ENCODE measurements around the gene LRP6.
"Not testable (repeated sequence)": the region's sequence is repeated elsewhere in the genome, so short reads cannot be mapped to it uniquely, and the experiment has no call there.

The LRP6 gene

DNA sequence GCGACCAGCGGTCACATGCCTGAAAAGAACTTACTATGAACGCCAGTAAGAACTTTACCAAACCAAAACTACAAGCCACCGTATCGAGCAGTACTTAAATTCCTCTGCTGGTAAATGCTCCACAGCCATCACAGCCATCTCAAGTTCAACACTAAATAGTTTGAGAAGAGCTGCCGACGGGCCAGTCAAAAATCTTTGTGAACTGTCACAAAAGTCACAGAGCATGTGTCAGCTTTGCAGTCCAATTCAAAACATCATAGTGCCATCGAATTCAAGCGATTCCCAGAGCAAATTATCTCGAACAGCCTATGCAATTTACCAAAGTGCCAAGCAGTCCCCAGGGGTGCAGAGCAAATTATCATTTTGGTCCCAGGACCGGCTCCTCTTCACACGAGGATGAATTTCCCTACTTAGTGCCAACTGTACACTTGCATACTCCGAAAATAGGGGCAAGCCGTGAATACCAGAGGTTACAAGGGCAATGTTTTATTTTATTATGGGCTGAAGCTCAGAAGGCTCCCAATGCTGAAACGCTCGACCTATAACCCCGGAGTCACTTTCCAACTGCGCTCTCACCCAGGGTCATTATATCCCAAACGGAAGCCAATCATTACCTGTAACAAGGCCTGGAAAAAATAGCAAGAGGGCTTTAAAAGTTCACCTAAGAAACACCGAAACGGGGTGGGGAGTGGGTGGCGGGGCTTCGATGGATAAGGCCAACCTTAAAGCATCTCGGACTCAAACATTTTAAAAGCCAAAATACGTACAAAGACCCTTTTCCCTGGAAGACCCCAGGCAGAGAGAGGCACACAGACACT, 1.1 kb downstream of the LRP6 start:
- peak; percentile 35 for DNase-seq

DNA sequence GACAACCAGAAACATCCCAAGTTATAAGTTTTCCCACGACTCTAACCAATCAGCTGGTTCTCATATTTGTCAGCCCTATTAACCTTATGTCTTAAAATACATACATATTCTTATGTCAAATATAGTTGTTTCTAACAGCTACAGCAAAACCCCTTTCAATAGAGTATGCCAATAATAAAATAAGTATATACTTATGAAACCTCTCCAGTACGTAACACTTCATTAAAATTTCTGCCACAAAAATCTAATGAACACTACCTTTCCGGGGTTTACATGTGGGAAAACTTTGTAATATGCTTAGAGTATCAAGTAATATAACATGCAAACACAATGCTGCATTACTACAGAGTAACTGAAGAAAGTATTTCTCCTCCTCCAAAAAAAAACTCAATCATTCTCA, 1.8 kb downstream of the LRP6 start:
- DNase-seq = no peak

DNA sequence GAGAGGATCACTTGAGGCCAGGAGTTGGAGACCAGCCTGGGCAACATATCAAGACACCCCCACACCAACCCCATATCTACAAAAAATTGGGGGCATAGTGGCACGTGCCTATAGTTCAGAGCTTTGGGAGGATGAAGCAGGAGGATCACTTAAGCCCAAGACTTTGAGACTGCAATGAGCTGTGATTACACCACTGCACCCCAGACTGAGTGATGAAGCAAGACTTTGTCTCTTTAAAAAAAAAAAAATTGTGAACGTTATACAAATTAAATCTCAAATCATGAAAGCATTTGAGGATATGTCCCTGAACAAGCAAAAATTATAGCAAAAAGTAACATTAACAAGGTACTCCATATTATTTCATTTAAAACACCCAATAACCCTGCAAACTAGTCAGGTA, 2.9 kb downstream of the LRP6 start:
- no peak for DNase-seq

DNA sequence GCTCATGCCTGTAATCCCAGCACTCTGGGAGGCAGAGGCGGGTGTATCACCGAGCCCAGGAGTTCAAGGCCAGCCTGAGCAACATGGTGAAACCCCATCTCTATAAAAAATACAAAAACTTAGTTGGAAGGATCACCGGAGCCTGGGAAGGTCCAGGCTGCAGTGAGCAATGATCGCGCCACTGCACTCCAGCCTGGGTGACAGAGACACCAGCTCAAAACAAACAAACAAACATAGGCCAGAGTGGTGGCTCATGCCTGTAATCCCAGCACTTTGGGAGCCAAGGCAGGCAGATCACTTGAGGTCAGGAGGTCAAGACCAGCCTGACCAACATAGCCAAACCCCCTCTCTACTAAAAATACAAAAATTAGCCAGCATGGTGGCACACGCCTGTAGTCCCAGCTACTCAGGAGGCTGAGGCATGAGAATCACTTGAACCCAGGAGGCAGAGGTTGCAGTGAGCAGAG, 10.5 kb downstream of the LRP6 start:
- DNase-seq = not testable (repeated sequence)

DNA sequence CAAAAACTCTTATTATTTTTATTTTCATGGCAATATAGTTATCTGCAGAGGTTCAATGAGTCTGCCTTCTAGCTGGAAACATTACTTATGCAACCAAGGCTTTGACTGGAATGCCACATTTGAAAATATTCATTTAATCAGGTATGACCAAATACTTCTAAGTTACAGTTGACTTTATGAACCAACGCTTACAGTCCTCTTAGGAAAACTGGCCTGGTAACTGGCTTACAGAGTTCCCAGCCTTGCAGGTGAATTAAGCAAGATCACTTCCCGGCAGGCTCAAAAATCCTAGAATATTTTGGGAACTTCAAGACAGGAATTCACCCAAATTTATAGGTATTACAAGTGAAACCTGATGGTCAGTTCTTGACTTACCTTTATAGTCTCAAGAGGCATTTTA, 12.3 kb downstream of the LRP6 start:
- no peak for DNase-seq

DNA sequence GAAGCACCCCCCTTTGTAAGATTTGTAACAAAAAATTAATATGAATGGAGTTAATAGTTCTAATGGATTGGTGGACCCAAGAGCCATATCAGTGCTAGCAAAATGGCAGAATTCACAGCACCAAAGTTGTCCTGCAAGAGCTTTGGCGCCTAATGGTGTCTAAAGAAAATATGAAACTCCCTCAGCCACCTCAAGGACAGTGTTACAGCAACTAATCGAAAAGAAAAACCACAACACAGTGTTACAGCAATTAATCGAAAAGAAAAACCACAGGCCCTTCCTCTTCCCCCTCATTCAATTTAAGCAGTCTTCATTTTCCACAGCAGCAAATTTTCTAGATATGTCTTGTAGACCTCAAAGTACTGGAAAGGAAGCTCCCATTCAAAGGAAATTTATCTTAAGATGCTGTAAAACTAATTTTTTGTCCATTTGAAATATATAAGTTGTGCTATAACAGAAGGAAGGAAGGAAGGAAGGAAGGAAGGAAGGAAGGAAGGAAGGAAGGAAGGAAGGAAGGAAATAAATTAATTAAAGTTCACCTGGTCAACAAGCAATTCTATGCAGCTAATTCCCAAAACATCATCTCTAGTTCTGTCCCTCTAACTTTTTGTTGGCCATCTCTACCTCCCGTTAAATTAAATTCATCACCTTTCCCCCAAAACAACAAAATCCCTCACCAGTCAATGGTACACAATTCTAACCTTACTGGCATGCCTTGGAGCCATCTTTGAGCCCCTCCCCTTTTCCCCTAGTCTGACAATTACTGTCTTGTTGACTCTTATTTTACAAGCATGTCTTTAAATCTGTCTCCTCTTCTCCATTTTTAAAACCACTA, 17.4 kb downstream of the LRP6 start:
- no peak for DNase-seq

DNA sequence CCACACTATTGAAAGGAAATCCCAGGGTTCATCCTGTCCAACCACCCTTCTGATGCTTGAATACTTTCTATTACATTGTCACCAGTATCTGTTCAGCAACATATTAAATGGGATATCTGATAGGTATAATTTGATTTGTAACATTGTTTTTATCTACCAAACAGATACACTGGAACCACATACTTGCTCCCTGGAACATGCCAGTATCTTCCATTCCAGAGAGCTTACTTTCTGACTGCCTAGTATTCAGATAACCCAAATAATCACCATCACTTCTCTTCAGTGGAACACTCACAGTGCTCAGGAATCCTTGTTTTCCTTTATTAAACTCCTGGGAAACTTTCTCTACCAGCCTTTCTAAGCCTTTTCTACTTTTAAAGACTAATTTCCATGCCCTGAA, 19.3 kb downstream of the LRP6 start:
- DNase-seq = no peak

DNA sequence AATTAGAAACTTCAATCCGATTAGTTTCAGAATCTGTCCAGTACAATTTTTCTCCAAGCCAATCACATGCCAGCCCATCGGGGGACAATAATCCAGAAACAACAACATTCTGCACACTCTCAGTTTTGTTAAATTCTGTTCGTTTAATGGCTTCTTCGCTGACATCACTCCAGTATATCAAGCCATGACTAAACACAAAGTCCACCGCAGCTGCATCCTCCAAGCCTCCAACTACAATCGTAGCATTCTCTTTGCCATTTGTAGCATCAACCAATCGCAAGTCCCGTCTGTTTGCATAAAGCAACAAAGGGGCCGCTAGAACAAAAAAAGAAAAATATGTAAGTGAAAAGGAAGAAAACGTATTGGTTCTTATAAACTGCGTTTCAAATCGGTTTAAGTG, 22.5 kb downstream of the LRP6 start:
- no peak for DNase-seq

DNA sequence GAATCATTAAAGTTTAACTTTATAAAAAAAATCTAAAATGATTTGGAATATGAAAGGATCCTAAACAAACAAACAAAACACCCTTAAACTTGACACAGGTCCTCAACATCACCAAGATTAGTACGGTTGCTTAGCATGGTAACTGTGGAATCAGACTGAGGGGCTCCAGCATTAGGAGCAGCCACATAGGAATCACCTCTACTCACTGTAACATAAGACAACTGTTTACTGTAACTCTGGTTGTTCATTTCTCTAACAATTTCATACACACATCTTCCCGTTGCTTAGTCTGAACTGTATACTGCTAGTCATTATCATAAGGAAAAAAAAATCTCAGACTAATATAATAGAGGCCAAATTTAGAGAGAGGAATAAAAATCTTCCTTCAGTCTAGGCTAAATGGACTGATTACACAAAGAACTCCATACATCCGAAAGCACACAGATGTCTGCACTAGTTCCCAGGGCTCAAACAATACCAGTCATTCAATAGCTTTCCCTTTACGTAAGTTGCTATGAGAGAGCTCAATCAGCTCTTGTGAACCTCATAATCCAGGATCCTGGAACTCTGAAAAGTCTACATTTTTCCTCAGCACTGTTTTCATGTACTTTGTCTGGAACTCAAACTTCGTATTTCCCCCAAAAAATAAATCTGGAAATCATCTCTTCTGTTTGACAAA, 26.0 kb downstream of the LRP6 start:
- peak; percentile 19 for DNase-seq

DNA sequence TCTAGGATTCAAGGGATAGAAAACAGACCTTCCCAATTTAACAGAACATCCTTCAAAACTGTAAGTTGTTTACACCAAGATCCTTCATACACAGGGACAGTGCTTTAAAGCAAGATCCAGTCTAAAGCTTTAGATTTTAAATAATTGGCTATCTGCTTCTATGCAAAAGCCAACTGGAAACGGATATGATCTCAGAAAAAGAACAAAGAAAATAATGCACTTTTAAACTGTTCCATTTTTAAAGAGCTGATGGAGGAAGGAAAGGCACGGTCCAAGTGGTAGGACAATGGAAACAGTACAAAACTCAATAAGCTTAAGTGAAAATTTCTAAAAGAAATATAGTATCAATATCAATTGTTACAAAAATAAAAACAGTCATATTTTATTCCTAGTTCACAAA, 27.7 kb downstream of the LRP6 start:
- DNase-seq = no peak

DNA sequence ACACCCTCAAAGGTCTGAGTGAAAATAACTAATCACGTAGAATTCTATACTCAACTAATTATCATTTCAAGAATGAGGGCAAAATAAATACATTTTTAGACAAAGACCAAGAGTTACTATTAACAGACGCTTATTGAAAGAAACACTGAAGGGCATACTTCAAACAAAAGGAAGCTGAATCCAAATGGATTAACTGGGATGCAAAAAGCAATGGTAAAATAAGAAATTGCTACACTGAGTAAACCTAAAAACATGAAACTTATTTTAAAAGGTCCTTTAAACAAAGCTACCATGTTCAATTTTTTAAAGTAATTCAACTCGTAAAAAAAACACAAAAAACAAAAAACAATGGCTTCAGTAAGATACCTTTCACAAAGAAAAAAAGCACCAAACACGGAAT, 28.2 kb downstream of the LRP6 start:
- no peak for DNase-seq

DNA sequence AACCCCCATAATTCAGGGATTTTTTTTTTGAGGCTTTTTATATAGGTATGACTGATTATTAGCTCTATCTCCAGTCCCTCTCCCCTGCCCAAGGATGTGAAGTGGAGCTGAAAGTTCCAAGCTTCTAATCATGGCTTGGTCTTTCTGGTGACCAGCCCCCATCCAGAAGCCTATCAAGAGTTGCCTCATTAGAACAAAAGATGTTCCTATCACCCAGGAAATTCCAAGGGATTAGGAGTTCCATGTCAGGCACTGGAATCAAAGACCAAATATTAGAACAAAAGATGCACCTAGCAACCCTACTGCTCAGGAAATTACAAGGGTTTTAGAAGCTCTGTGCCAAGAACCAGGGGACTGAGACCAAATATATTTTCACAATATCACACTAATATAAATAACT, 29.9 kb downstream of the LRP6 start:
- DNase-seq = no peak

DNA sequence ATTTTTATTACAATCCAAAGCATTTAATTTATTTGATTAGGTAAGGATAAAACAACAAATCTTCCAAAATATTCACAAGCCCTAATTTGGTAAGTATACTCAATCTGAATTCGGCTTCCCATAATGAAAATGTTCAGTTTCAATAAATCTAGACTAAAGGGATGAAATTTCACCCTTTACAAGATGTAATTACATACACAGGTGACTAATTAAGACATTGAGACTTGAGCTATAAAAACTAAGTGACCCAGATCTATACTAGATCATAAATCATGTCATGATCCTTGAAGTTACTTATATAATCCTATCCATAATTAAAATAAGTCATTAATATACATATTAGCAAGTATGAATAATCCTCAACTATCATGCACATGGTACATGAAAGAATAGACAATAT, 36.6 kb downstream of the LRP6 start:
- DNase-seq = no peak

DNA sequence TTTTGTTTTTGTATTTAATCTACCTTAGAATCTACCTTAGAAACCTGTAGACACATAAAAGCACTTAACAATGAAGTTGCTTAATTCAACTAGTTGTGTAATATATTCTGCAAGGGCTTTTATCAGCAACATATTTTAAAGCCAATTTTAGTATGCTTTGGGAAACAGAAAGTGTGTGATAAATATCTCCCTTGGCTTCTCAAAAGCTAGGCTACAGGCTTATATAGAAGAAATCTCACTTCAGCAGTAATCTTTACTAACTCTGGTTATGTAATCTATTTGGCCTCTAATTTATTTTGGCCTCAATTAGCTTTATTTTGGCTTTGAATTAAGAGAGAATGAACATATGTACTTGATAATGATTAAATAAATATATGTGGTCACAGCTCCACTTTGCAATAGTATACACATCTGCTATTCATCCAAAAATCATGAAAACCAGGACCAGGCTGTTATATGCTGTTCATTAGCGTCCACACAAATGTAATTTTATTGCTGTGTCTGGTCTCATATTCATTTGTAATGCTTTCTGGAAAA, 37.2 kb downstream of the LRP6 start:
- peak; percentile 34 for DNase-seq

DNA sequence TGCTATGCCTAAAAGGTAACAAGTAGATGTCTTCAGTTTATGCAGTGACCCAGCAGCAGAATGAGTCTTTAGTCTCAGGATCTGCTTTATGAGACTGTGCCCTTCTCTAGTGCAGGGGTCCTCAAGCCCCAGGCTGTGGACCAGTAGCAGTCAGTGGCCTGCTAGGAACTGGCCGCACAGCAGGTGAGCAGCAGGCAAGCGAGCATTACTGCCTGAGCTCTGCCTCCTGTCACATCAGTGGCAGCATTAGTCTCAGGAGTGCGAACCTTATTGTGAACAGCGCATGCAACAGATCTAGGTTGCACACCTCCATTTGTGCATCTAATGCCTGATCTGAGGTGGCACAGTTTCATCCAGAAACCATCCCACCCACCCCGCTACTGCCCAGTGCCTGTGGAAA, 38.4 kb downstream of the LRP6 start:
- DNase-seq = no peak

DNA sequence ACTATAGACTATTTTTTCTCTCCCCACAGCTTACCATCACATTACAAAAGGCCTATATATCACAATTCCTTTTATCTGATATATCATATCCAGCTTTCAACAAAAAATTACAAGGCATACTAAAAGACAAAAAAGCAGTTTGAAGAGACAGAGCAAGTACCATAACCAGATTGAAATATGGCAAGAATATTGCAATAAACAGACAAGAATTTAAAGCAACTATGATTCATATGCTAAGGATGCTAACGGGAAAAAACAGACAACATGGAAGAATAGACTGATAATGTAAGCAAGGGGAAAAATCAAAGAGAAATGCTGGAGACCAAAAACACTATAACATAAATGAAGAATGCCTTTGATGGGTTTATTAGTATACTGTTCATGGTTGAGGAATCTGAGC, 40.7 kb downstream of the LRP6 start:
- no peak for DNase-seq

DNA sequence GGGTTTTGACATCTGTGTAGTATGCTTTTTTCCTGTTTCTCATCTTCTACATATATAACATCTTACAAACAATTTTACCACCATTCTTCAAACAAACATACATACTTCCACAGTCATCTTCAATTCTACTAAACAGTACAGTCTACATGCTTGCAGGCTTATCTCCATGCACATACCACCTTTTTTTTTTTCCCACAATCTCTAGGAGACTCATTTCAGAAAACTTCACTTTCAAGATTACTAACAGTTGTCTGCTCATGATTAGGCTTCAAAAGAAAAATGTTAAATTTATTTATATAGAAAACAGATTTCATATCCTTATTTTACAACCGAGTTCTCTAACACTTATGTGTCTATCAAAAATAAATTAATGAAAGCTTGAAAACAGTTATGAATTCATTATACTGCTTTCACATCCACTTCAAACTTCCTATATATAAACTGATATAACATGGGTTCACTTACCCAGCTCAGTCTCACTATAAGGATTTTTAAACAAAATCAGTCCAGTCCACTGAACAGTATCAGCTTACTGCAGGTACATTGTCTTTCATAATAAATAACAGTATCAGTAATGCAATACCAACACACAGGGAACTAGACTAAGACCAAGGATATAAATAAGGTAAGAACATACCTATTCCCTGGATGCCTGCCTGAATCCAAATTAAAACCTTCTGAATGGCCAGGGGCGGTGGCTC, 42.5 kb downstream of the LRP6 start:
- DNase-seq = peak; percentile 60

DNA sequence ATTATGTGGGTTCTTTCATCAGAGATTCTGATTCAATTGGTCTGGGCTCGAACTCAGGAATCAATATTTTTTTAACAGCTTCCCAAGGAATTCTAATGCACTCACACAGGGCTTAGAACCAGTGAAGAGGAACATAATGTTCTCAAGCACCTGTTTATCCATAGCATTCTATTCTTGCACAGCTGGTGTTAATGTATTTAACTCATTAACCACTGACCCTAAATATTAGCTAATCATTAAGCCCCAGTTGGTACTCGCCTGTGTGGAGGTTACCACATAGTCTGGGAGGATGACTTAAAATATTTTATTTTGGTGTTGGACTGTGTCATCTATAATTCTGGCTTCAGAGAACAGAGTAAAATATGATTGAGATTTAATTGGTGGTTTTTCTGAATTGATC, 45.3 kb downstream of the LRP6 start:
- DNase-seq = no peak

DNA sequence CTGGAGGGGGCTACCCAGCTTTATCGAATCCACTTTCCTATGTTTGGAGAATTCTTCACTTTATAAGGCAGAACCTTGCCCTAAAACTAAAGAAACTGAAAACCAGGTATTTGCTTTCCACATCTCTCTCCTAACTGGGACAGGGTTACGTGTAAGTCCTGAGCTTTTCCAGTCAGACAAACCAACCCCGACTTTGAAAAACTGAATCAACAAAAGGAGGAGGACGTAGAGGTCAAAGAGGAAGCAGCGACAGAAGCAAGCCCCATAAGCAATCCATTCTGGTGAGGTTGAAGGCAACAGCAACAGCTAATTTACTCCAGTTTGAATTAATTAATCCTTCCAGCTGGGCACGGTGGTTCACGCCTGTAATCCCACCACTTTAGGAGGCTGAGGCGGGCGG, 47.2 kb downstream of the LRP6 start:
- DNase-seq = no peak

DNA sequence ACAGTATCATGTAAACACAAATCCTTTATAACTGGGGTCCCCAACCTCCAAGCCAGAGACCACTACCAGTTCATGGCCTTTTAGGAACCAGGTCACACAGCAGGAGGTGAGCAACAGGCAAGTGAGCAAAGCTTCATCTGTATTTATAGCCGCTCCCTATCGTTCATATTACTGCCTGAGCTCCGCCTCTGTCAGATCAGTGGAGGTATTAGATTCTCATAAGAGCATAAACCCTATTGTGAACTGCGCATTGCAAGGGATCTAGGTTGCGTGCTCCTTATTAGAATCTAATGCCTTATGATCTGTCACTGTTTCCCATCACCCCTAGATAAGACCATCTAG, 49.9 kb downstream of the LRP6 start:
- no peak for DNase-seq

DNA sequence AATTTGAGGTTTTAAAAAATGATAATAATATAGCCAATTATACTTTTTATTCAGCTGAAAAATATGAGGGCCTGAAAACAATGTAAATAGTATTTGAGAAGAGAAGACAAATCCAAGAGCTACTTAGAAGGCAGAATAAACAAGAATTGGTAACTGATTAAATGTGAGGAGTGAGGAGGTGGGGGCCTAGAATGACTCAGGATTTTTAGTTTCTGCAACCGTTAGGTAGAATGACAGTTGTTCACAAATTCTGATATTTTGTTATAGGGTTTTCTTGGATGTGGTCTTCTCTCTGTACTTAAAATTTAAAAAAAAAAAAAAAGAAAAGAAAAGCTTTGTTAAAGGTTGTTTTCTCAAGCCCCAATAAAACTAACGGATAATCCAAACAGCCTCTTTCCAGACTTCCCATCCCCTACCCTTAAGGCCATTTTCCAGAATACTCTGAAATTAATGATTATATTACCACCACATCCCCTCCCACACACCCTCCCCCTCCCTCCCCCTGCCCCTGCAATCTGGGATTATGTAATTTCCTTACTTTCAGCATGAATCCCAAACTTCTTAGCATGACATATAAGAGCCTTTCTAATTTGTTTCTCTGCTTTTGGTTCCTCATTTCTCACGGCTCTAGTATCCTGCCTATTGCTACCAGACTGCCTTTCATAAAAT, 50.4 kb downstream of the LRP6 start:
- no peak for DNase-seq

DNA sequence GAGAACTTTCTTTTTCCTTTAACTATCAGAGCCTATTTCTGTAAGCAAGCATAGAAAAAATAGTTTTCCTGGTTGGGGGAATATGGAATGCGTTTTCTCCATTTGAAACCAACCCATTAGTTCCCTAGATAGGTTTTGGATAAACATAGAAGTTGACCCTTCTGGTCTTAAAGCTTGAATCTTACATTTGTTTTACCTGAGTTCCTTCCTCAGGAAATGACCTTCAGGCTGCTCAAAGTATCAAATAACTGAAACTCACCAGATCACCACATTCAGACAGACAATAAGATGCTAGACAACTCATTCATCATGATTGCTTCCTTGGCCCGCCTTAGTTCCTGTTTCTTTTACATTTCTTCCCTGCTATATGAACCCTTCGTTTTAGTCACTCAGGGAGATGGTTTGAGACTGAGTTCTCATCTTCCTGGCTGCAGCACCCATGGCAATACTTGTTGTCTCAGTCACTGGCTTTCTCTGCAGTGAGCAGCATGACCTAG, 52.2 kb downstream of the LRP6 start:
- peak; percentile 32 for DNase-seq

All from fibroblast of skin of right quadriceps (primary cell).